PFSK-1 (cell line): ENCODE data around the gene IGF1R.

Experiments
- POLR2AphosphoS5 ChIP-seq: IDR thresholded peaks from 2 replicates; pipeline ENCODE4 v1.6.1; 2012; ENCODE audit warnings: low read depth, mild to moderate bottlenecking, control low read depth, low read length, moderate library complexity
- SIN3A ChIP-seq: IDR thresholded peaks from 2 replicates; pipeline ENCODE4 v1.6.1; 2012; ENCODE audit warnings: mild to moderate bottlenecking, low read length, moderate library complexity, borderline replicate concordance; ENCODE audit not compliant: insufficient read depth
- TAF1 ChIP-seq: IDR thresholded peaks from 2 replicates; pipeline ENCODE4 v1.6.1; 2012; ENCODE audit warnings: low read length, control low read depth, borderline replicate concordance; ENCODE audit not compliant: insufficient read depth
- TF ChIP-seq, protein P1 (sequence below), 2 experiments: IDR thresholded peaks; 2 replicates each; pipeline versions ENCODE4 v1.6.1 to v1.8.0; 2011 to 2012; ENCODE audit warnings: low read depth in 2 of 2, low read length in 2 of 2, control low read depth in 1 of 2, inconsistent platforms in 1 of 2, mild to moderate bottlenecking in 1 of 2, moderate library complexity in 1 of 2; ENCODE audit not compliant: insufficient read depth in 1 of 2

DNA sequence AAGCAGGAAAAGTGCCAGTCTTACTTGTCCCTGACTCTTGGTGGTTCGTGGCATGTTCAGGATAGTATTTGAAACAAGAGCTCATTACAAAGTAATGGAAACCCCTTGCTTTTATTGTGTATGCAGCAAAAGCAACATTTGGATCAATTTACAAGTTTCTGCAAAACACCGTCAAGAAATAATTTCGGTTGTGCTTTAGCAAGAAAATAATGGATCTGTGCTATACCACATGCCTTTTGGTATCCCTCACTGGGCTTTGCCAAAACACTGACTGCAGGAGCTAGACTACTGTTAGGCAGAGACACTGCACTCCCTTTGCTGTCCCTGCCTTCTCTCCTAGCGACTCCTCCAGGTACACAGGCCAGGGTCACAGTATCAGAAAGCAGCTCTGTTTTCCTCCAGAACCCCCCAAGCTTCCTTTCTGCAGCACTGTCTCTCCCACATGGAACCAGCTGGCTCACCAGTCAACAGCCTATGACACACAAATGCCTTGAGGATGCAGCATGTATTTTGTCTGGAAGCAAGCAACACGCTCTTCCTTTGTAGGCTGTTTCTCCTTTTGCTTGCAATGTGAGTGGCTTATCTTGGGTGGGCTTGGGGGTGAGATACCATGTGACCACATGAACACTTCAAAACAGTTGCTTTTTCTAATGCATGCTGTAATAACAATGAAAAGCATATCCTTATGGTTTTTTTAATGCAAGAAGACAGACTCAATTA lies 247.8 kb downstream of the IGF1R start:
- TF ChIP-seq TAF1 (no peak), POLR2AphosphoS5 (no peak), SIN3A (peak; percentile 91; the same call in 1 of the 2 replicates)
- TF ChIP-seq, protein P1, sequence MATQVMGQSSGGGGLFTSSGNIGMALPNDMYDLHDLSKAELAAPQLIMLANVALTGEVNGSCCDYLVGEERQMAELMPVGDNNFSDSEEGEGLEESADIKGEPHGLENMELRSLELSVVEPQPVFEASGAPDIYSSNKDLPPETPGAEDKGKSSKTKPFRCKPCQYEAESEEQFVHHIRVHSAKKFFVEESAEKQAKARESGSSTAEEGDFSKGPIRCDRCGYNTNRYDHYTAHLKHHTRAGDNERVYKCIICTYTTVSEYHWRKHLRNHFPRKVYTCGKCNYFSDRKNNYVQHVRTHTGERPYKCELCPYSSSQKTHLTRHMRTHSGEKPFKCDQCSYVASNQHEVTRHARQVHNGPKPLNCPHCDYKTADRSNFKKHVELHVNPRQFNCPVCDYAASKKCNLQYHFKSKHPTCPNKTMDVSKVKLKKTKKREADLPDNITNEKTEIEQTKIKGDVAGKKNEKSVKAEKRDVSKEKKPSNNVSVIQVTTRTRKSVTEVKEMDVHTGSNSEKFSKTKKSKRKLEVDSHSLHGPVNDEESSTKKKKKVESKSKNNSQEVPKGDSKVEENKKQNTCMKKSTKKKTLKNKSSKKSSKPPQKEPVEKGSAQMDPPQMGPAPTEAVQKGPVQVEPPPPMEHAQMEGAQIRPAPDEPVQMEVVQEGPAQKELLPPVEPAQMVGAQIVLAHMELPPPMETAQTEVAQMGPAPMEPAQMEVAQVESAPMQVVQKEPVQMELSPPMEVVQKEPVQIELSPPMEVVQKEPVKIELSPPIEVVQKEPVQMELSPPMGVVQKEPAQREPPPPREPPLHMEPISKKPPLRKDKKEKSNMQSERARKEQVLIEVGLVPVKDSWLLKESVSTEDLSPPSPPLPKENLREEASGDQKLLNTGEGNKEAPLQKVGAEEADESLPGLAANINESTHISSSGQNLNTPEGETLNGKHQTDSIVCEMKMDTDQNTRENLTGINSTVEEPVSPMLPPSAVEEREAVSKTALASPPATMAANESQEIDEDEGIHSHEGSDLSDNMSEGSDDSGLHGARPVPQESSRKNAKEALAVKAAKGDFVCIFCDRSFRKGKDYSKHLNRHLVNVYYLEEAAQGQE (IDR thresholded peaks at IDR 0.05; ENCODE audit: insufficient read depth in 1 of 2, low read depth in 2 of 2, low read length in 2 of 2): 0 out of 4 replicates have a peak, but pooled peaks of 1 of the 2 experiments have one; percentile 15
